ENCODE measurements around the gene MPEG1.

DNA sequence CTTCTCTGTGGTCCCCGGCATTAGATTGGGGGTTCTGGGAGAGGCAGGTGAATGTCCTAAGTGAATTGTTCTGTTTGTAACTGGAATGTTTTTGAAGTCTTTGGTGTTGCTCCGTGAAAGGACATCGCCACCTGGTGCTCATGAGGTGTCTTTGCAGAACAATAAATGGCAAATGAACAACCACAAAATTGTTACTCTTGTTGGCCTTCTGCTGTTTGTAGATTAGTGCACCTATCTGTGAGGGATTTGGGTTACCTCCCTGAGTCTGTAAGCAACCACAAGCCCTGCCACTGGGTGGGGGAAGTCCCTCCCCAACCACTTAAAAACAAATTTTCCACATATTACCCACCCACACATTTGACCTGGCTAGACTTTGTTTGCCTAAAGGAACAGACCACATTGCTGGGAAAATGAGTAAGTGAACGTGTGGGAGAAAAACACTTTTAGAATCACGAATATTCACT, 4.7 kb downstream of the MPEG1 start:
- TF ChIP-seq, protein P1, sequence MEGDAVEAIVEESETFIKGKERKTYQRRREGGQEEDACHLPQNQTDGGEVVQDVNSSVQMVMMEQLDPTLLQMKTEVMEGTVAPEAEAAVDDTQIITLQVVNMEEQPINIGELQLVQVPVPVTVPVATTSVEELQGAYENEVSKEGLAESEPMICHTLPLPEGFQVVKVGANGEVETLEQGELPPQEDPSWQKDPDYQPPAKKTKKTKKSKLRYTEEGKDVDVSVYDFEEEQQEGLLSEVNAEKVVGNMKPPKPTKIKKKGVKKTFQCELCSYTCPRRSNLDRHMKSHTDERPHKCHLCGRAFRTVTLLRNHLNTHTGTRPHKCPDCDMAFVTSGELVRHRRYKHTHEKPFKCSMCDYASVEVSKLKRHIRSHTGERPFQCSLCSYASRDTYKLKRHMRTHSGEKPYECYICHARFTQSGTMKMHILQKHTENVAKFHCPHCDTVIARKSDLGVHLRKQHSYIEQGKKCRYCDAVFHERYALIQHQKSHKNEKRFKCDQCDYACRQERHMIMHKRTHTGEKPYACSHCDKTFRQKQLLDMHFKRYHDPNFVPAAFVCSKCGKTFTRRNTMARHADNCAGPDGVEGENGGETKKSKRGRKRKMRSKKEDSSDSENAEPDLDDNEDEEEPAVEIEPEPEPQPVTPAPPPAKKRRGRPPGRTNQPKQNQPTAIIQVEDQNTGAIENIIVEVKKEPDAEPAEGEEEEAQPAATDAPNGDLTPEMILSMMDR (IDR thresholded peaks at IDR 0.05; ENCODE audit: low read length) = peak; percentile 68
- TF ChIP-seq EZH2 (optimal IDR thresholded peaks at IDR 0.05; ENCODE audit: low read depth, low read length) = no peak
- no peak for TF ChIP-seq EZH2phosphoT487 (IDR thresholded peaks at IDR 0.05; ENCODE audit: low read length)

Measured in MM.1S (cell line).